ENCODE results near the gene TMEM101. TPM values are rescaled to one million over a fixed set of nuclear protein-coding genes. Genes with fewer than 3 reads are reported as not detected.

The TMEM101 gene
- total RNA-seq (2022; extraction: Qiagen RNA extraction; ENCODE audit: low read depth), result 24.8 to 33.0 TPM (median 30.9 TPM) in 5 replicates

GRCh38 chr17:44014437-44015172 lies at the start of gene TMEM101:
Gene TMEM101 (minus strand): TSS chr17:44014963. CDS start chr17:44014952, 11 bp downstream.

GRCh38 chr17:44004077-44004760 lies 10.5 kb downstream of the TMEM101 start, which contains the start of gene NAGS:
Gene NAGS (plus strand): TSS chr17:44004622. CDS start chr17:44004664, 42 bp downstream.

Other genes starting within 250 kb of the TMEM101 start
- gene DUSP3, start 236.0 kb downstream of the TMEM101 start, total RNA-seq (2022; extraction: Qiagen RNA extraction; ENCODE audit: low read depth), result 57.5 to 61.7 TPM (median 61.0 TPM) in 5 replicates
- gene CFAP97D1, start 234.5 kb downstream of the TMEM101 start, total RNA-seq (2022; extraction: Qiagen RNA extraction; ENCODE audit: low read depth), result 0.06 to 0.07 TPM in 2 of 5 replicates, not detected in the others
- 14.0 to 18.4 TPM (median 17.4 TPM) in 5 replicates for gene MPP3, start 181.8 kb downstream of the TMEM101 start, total RNA-seq (2022; extraction: Qiagen RNA extraction; ENCODE audit: low read depth)
- gene CD300LG, start 167.8 kb downstream of the TMEM101 start, total RNA-seq (2022; extraction: Qiagen RNA extraction; ENCODE audit: low read depth), result not detected in 5 replicates
- gene MPP2, start 107.4 kb downstream of the TMEM101 start, total RNA-seq (2022; extraction: Qiagen RNA extraction; ENCODE audit: low read depth), result 1.4 to 2.0 TPM (median 1.7 TPM) in 5 replicates
- gene PPY, start 72.5 kb downstream of the TMEM101 start, total RNA-seq (2022; extraction: Qiagen RNA extraction; ENCODE audit: low read depth), result 0.28 TPM in 1 of 5 replicates, not detected in the others
- gene PYY, start 61.0 kb downstream of the TMEM101 start, total RNA-seq (2022; extraction: Qiagen RNA extraction; ENCODE audit: low read depth), result 0.17 TPM in 1 of 5 replicates, not detected in the others
- gene NAGS, start 10.3 kb downstream of the TMEM101 start, total RNA-seq (2022; extraction: Qiagen RNA extraction; ENCODE audit: low read depth), result 0.72 to 1.3 TPM (median 1.1 TPM) in 5 replicates
- 51.2 to 56.2 TPM (median 53.9 TPM) in 5 replicates for gene LSM12, start 51.7 kb upstream of the TMEM101 start, total RNA-seq (2022; extraction: Qiagen RNA extraction; ENCODE audit: low read depth)
- 118 to 181 TPM (median 163 TPM) in 5 replicates for gene G6PC3, start 55.8 kb upstream of the TMEM101 start, total RNA-seq (2022; extraction: Qiagen RNA extraction; ENCODE audit: low read depth)
- 13.9 to 17.7 TPM (median 14.7 TPM) in 5 replicates for gene HDAC5, start 108.7 kb upstream of the TMEM101 start, total RNA-seq (2022; extraction: Qiagen RNA extraction; ENCODE audit: low read depth)
- 7.6 to 10.5 TPM (median 9.4 TPM) in 5 replicates for gene HROB, start 127.0 kb upstream of the TMEM101 start, total RNA-seq (2022; extraction: Qiagen RNA extraction; ENCODE audit: low read depth)
- 0.08 to 0.12 TPM in 2 of 5 replicates, not detected in the others for gene ASB16, start 155.7 kb upstream of the TMEM101 start, total RNA-seq (2022; extraction: Qiagen RNA extraction; ENCODE audit: low read depth)
- 32.2 to 43.8 TPM (median 42.3 TPM) in 5 replicates for gene TMUB2, start 172.0 kb upstream of the TMEM101 start, total RNA-seq (2022; extraction: Qiagen RNA extraction; ENCODE audit: low read depth)
- 53.5 to 70.0 TPM (median 63.9 TPM) in 5 replicates for gene ATXN7L3, start 184.9 kb upstream of the TMEM101 start, total RNA-seq (2022; extraction: Qiagen RNA extraction; ENCODE audit: low read depth)
- gene UBTF, start 204.7 kb upstream of the TMEM101 start, total RNA-seq (2022; extraction: Qiagen RNA extraction; ENCODE audit: low read depth), result 98.3 to 104 TPM (median 100 TPM) in 5 replicates